GM12865 (cell line): ENCODE data around the gene CEMIP.

ENCODE experiments used
- DNase-seq: peaks from one replicate; pipeline ENCODE4 v3.0.0; 2010; ENCODE audit warnings: low read depth
- H3K4me3 ChIP-seq: 2 replicates; pipeline ENCODE4 v1.5.1; 2011; ENCODE audit warnings: mild to moderate bottlenecking, low read depth, low read length, control low read depth
- CTCF ChIP-seq: IDR thresholded peaks from 2 replicates; pipeline ENCODE4 v1.5.1; 2011; ENCODE audit warnings: low read length, control low read depth, low read depth, inconsistent platforms; ENCODE audit not compliant: insufficient read depth; ENCODE audit errors: missing control alignments

Gene CEMIP

DNA sequence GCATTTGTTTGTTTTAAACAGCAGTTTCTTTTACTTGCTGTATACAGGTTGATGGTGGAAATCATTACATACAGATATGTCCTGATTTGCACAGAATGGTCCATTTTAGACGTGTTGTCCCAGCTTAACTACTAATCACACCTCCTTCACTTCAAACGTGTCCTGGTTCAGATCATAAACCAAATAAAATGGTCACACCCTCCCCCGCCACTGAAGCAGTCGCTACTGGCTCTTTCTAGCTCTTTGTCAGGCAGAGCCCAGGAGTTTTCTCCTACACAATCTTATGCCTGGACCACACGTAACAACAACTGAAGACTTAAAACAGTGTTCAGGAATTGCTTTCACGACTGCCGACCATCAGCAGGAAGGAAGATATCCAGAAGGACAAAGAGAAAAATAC, 136.9 kb downstream of the CEMIP start:
- DNase-seq: no peak
- TF ChIP-seq CTCF: no peak
- no peak overlapping the region for H3K4me3 ChIP-seq

DNA sequence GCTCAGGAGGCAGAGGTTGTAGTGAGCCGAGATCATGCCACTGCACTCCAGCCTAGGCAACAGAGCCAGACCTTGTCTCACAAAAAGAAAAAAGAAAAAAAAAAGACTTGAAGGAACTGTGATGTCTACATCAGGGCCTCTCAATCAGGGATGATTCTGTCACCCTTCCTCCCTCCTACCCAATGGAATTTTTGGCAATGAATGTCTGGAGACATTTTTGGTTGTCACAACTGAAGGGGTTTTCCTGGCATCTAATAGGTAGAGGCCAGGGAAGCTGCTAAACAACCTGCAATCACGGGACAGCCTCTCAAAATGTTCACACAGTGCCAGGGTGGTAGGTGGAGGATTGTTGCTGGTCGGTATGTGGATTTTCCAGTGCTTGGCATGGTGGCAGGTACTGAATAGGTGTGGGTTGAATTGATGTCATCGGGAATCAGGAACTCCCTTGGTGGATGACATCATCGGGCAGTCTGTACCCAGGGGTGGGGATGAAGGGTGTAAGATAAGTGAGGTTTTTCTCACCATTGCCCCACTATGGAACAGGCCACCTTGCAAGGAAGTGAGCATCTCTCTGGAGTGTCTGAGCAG, 139.1 kb downstream of the CEMIP start:
- no peak overlapping the region for H3K4me3 ChIP-seq
- no peak for DNase-seq
- TF ChIP-seq CTCF: no peak

DNA sequence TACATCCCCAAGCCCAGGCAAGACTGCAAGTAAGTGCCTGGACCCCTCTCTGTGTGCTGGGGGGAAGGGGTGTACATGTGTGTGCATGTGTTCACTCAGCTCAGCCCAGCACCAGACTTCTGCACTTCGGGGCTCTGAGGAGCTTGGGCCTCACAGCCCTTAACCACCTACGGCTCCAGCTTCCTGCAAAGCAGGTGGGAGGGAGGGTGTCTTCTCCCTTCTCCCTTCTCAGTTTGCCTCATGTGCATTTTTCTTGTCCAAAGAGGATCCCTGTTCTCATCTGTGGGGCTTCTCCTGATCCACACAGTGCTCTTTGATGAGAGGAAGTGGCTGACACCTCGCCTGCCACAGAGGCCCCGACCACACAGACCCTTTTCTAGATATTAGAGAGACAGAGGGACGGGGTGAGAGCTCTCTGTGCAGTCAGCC, 141.1 kb downstream of the CEMIP start:
- peak; percentile 5 for DNase-seq
- H3K4me3 ChIP-seq: no peak overlapping the region
- TF ChIP-seq CTCF: no peak

GRCh38 chr15:80921736-80922410, 142.7 kb downstream of the CEMIP start:
- no peak for TF ChIP-seq CTCF
- H3K4me3 ChIP-seq: no peak overlapping the region
- no peak for DNase-seq

DNA sequence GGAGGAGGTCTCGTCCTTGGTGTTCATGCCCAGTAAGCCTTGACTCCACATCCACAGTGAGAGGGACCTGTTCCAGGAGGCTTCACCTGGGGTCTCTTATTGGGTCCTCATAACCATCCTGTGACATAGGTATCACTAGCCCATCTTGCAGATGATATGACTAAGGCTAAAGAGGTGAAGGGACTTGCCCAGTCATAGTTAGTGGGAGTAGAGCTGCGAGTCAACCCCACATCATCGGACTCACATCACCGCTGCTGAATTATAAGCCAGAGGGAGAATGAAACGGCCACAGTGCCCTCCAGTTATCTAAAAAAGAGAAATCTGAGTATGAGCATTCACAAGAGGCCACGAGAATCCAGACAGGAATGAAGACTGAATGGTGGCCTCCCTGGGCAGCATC, 144.5 kb downstream of the CEMIP start:
- no peak for TF ChIP-seq CTCF
- no peak overlapping the region for H3K4me3 ChIP-seq
- DNase-seq: no peak

GRCh38 chr15:80924278-80924677, 145.1 kb downstream of the CEMIP start:
- DNase-seq: no peak
- TF ChIP-seq CTCF: no peak

More at GRCh38 chr15:80924278-80924677, 145.1 kb downstream of the CEMIP start:
- no peak overlapping the region for H3K4me3 ChIP-seq
